Breast epithelium (tissue), 3 donors: ENCODE results near the gene CMTM4.

ENCODE experiments used
- POLR2AphosphoS5 ChIP-seq, 3 donors: sonication (generic); formaldehyde crosslinking; IDR thresholded peaks; one replicate each; pipeline ENCODE4 v1.6.1; 2017; ENCODE audit warnings: antibody characterized with exemption in 3 of 3
- TF ChIP-seq, protein P1 (sequence below), 3 donors: fragments of 450-650 bp; IDR thresholded peaks; one replicate each; pipeline ENCODE4 v1.5.1; 2016 to 2017; ENCODE audit warnings: antibody characterized with exemption in 3 of 3, mild to moderate bottlenecking in 3 of 3, moderate library complexity in 3 of 3

DNA sequence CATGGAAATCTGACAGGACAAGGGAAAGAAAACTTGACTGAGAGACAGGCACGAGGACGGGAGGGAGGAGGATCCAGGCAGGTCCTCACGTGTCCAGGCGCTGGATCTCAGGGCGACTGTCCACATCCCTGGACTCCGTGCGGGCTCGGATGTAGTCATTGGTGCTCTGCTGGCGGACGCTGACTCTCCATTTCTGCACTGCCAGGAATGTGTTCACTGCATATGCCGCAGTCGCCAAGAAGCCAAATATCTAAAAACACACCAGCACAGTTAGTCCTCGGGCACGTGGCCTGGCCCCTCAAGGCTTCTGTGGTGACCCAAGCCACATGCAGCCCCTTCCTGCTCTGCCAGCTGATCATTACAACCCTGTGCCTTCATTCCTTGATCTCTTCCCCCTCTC lies 74.6 kb downstream of the CMTM4 start:
- TF ChIP-seq POLR2AphosphoS5 (IDR thresholded peaks at IDR 0.05), result no peak
- TF ChIP-seq, protein P1, sequence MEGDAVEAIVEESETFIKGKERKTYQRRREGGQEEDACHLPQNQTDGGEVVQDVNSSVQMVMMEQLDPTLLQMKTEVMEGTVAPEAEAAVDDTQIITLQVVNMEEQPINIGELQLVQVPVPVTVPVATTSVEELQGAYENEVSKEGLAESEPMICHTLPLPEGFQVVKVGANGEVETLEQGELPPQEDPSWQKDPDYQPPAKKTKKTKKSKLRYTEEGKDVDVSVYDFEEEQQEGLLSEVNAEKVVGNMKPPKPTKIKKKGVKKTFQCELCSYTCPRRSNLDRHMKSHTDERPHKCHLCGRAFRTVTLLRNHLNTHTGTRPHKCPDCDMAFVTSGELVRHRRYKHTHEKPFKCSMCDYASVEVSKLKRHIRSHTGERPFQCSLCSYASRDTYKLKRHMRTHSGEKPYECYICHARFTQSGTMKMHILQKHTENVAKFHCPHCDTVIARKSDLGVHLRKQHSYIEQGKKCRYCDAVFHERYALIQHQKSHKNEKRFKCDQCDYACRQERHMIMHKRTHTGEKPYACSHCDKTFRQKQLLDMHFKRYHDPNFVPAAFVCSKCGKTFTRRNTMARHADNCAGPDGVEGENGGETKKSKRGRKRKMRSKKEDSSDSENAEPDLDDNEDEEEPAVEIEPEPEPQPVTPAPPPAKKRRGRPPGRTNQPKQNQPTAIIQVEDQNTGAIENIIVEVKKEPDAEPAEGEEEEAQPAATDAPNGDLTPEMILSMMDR (IDR thresholded peaks at IDR 0.05), result no peak
